ENCODE results near the gene AKAP5.

AKAP5 gene

DNA sequence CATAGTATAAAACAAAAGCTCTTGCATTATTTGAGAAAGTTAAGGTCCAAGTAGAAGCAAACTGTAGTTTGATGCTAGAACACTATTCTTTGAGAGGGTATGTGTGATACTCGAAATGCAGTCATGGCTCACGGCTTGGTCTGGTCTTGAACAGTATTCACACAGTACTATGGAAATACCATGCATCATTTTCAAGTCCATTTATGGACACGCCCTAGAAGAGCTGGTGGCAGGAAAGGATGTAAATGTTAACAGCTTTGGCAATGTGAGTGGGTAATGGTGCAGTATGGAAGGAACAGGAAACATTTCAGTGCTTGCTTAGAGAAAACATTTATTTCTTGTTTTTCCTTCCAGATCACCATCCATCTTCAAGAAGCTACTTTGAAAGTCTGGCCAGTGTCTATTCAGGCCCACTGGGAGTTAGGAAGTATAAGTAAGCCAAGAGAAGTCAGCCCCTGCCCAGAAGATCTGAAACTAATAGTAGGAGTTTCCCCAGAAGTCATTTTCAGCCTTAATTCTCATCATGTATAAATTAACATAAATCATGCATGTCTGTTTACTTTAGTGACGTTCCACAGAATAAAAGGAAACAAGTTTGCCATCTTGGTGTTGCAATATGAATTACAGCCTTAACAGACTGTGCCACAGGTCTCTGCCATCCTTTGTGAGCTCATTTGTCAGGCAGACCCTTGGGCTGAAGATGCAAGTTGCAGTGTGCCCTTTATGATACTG lies 5.7 kb upstream of the AKAP5 start:
- DNase-seq (ENCODE audit: low read depth), result no peak

DNA sequence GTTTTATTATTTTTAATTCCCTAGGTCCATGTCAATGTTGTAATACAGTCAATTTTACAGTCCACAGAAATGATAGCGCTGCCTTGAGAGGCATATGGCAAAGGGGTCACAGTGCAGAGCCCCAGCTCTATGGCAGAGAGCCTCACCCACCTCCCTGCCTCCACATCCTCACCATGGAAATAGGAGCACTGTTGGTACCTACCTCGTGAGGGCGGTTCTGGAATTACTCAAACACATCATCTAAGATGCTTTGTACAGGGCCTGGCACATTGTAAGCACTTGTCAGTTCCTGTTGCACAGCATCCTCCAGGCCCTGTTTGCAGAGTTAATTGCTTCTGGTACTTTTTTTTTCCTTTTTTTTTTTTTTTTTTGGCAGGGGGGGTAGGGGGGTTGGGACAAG lies 4.1 kb upstream of the AKAP5 start:
- no peak for DNase-seq (ENCODE audit: low read depth)

DNA sequence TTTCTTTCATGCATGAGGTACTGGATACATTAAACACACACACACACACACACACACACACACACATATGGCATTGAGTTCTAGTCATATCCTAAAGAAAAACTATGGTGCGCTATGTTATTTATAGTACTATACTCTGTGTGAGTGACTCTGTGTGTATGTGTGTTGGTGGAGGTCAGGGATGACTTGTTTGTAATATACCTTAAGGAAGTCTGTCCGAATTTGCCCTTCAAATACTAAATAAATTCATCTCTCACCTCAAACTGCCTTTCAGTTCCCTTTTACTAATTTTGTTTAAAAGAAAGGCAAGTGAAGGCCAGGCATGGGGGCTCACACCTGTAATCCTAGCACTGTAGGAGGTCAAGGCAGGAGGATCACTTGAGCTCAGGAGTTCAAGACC lies 2.1 kb upstream of the AKAP5 start:
- no peak for DNase-seq (ENCODE audit: low read depth)

DNA sequence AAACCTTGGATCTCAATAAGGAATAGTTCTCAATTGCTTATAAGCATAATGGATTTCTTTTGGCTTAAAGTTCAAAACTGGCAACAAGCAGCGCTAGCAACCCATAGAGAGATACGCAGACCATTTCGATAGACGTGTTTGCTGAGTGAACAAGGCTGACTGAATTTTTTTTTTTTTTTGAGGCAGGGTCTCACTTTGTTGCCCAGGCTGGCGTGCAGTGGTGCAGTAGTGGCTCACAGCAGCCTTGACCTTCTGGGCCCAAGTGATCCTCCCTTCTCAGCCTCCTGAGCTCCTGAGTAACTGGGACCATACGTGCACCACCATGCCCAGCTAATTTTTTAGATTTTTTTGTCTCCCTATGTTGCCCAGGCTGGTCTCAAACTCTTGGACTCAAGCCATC lies 1.4 kb upstream of the AKAP5 start:
- no peak for DNase-seq (ENCODE audit: low read depth)

DNA sequence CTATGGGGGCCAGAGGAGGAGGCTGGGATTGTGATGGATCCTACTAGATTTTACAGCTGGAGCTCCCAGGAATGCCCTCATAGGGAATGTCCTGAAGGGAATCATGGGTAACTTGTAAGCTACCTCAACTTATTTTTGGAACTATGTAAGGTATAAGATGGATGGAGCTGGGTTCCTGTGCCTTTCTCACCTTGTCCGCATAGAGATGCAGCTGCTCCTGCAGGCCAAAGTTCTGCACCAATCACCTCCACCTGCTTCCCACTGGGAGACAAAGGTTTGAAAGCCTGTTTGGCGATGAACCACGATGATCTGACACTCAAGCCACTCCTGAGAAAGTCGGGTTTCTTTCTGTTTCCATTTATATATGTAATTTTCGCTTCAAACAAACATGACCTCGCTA lies 648 bp upstream of the AKAP5 start:
- DNase-seq (ENCODE audit: low read depth), result no peak

DNA sequence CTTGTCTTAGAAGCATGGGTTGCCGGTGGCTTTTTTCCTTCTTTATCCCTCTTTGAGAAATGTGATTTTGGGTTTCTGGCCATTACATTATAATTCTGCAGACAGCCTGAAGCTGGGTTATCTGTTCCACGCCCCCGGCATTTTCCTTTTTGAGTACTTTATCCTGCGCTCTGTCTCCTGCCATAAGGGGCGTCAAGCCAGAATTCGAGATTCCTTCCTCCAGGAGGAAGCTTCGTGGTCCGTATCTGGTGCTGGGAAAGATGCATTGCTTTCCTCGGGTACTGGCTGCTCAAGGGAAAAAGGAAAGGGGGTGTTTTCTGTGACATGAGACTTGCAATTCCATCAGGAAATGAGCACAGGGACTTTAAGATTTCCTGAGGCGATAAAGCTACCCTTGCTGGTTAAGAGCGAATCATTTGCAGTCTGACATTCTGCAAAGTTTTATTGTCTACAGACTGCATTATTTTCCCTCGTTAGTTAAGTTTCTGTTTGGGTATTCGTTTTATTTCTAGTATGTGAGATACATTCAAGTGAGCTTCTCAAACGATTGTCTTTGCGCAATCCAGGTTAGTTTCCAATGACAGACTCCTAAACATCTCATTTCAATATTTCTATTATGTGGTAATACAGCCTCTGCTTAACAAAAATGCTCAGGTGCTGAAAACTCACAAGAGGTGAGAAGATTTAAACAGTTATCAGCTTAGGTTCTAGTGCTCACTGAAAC lies 694 bp downstream of the AKAP5 start:
- no peak for DNase-seq (ENCODE audit: low read depth)

DNA sequence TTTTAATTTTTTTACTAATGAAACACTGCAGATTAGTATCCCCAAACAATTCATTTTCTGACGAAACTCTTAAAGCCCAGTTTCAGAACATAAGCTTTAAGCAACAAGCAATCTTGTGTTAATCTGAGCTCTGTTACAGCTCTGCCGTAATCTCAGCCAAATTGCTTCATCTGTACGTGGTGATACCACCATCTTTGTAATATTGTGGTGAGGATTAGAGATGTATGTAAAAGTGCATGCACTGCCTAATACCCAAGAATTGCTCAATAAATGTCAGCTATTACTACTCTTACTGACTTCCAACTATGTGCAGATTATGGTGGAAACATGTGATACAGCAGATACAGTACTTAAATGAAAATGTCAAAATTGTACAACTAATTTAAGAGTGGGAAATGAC lies 1.8 kb downstream of the AKAP5 start:
- no peak for DNase-seq (ENCODE audit: low read depth)

DNA sequence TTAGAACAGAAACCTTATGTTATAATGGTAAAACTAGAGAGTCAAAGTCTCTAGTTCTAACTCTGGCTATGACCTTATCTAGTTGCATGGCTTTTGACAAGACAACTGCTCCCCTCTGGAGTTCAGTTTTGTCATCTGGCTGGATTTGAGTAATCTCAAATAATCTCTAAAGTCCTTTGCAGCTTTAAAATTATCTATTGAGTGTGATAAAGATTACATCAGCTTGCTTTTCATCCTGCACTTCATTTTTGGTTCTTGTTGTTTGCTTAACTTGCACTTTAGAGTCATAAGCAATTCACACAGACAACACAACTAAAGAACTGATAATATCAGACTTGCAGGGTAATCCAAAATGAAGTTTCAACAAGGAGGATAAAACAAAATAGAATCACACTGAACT lies 2.3 kb downstream of the AKAP5 start:
- DNase-seq (ENCODE audit: low read depth), result no peak

DNA sequence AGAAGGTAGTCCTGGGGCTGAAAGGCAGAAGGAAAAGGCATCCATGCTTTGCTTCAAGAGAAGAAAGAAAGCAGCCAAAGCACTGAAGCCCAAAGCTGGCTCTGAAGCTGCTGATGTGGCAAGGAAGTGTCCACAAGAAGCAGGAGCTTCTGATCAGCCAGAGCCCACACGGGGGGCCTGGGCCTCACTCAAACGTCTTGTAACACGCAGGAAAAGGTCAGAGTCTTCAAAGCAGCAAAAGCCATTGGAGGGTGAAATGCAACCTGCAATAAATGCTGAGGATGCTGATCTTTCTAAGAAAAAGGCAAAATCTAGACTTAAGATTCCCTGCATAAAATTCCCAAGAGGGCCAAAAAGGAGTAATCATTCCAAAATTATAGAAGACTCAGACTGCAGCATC lies 3.2 kb downstream of the AKAP5 start:
- no peak for DNase-seq (ENCODE audit: low read depth)

DNA sequence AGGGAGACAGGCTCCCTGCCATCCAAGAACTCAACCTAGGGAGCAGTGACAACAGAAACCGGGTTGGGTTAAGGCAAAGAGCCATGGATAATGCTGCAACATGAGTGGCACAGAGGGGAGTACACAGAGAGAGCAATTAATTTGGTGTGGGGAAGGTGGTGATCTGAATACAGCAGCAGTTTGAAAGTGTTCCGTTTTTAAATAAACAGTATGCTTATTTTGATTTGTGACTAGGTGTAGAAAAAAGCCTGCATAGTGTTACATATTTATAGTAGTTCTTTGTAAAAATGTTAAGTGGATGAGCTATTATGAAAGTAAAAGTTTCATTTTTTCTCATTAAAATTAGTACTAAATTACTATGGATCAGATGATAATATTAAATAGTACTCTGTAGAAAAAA lies 8.7 kb downstream of the AKAP5 start:
- no peak for DNase-seq (ENCODE audit: low read depth)

DNA sequence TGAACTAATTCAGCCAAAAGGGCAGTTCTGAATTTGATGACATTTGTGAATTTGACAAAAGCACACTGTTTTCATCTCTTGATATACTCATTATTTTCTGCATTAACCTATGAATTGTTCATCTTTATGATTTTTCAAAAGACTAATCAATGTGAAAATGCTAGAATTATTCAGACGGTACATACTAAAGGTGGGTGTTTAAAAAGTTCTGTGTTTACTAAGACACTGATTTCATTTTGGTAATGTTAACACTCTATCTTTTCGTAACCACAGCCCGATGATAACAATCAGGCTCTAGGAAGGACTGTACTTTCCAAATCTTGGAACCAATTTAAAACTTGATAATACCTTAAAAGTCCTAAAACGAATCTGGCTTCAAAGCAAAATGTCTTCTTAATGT lies 9.4 kb downstream of the AKAP5 start:
- no peak for DNase-seq (ENCODE audit: low read depth)

DNA sequence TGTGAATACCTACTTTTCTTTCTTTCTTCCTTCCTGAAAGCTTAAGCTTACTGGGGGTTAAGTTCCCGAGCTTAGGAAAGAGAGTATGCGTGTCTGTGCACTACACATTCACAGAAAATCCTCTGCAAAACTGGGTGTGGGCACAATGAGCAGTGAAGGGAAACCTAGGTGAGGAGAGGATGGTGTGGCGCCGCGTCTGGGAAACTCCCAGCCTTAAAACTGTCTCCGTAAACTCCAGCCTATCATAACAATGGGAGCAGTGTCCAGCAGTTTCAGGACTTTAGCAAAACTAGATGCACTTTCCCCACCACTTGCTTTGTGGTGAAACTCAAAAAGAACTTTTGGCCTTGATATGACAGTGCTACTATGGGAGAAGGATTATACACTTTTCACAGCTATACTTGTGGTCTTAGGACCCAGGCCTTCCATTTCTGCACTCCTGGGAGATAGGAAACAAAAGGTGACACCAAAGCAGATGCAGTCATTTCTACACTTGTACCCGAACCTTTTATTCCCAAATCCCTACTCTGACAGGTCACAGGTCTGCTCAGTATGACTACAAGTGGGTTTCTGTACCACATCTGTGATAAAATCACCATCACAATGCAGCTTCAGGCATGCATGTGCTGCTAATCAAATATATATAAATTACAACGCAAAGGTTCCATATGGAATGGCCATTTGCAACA lies 10.4 kb downstream of the AKAP5 start:
- no peak for DNase-seq (ENCODE audit: low read depth)

DNA sequence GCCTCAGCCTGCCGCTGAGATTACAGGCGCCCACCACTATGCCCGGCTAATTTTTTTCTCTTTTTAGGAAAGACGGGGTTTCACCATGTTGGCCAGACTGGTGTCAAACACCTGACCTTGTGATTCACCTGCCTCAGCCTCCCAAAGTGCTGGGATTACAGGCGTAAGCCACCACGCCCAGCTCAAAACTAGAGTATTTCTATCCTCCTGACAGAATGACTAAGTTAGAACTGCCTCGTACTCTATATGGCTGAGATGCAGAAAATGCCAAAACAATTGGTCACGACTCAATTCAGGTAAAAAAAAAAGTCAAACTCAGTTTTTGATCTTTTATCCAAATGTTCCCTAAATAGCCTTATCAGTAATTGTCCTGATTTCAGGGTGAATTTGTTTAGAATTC lies 11.1 kb downstream of the AKAP5 start:
- DNase-seq (ENCODE audit: low read depth), result no peak

DNA sequence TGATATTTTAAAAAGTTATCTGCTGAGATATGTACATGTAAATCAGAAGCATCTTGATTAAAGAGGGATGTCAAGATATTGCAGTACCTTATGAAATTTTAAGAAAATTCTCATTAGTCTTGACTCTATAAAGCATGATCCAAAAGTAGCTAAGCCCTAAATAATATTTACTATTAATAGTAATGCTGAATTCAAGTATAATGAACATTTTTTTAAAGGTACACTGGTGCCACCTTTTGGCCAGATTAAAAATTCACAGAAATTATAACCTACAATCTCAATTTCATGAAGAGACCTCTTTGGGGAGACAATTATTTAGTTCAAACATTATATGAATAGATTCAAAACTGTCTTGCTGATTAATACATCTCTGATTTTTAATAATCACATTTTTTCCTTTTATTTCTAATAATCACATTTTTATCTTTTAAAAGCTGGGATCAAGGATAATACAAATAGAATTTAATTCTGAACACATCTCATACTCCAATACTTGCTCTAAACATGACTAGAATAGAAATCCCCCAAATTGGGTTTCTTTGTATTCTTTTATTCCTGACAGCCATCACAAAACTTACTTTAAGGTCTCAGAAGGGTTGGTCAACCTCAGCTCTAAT lies 13.4 kb downstream of the AKAP5 start:
- no peak for DNase-seq (ENCODE audit: low read depth)

DNA sequence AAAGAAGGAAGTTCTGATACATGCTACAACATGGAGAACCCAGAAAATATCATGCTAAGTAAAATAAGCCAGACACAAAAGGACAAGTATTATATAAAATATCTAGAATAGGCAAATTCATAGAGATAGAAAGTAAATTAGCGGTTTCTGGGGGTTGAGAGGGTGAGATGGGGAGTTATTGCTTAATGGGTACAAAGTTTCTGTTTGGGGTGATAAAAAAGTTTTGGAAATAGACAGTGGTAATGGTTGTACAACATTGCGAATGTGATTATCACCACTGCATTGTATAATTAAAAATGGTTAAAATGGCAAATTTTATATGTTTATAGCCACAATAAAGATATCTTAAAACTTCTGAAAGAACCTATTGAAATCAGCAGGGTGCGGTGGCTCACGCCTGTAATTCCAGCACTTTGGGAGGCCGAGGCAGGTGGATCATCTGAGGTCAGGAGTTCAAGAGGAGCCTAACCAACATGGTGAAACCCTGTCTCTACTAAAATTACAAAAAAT lies 23.3 kb downstream of the AKAP5 start:
- DNase-seq (ENCODE audit: low read depth), result no peak

DNA sequence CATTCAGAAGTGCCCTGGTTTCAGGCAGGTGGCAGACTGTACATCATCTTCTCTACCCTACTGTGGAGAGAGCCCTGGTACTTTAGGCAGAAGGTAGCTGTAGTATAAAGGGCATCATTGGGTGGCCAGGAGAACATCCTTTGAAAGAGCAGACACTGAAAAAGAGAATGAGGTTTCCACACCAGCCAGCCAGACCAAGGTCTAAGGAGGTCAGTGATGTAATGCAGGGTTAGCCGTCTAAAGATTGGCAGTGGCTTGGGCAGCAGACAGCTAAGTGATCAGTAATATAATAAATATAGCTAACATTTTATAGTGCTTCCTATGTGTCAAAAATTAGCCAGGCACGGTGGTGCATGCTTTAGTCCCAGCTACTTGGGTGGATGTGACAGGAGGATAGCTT lies 26.3 kb downstream of the AKAP5 start:
- DNase-seq (ENCODE audit: low read depth), result no peak

DNA sequence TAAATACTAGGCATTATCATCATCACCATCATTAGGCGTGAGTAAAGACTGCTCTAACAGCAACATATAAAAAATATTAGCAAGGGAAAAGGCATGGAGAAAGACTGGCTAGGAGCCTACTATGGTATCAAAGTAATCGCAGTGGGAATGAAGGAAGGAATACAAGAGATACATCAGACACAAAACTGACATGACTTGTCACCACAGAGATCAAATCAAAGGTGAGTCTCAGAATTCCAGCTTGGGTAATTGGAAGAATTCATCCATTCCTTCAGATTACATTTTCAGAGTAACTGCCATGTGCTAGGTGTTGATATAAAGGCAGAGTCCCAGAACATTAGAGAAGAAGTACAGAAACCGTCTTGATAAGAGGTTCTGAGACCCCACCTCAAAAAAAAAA lies 28.2 kb downstream of the AKAP5 start:
- no peak for DNase-seq (ENCODE audit: low read depth)

DNA sequence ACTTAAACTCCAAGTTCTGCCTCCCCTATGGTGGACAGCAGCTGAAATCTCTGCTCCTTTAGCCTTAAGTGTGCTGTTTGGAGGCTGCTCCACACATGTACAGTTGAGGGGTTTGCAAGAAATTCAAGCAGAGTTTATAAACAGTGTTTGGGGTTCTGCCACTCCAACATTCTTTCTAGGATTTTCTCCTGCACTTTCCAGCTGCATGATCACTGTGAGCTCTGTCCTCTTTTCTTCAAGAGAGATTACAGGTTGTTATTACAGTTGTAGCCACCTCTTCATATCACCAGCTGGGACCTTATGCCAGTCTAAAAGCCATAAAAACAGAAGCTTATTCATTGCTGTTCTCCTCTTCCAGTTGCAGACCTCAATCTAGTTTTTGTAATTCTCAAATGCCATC lies 30.0 kb downstream of the AKAP5 start:
- DNase-seq (ENCODE audit: low read depth), result no peak

DNA sequence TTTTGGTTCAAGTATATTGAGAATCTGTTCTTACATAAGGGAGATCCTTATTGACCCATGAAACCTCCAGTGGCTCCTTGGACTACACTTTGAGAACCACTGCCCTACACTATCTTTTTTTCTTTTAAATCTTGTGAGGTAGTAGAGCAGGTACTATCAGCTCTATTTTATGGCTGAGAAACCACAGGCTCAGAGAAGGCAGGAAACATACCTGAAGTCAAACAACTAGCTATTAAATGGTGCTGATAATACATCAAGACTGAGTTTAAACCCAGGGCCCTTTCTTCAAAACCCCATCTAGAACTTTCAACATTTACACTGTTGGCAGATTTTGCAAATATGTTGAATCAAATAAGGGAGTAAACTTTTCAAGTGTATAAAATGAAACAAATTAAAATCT lies 31.5 kb downstream of the AKAP5 start:
- DNase-seq (ENCODE audit: low read depth), result no peak

DNA sequence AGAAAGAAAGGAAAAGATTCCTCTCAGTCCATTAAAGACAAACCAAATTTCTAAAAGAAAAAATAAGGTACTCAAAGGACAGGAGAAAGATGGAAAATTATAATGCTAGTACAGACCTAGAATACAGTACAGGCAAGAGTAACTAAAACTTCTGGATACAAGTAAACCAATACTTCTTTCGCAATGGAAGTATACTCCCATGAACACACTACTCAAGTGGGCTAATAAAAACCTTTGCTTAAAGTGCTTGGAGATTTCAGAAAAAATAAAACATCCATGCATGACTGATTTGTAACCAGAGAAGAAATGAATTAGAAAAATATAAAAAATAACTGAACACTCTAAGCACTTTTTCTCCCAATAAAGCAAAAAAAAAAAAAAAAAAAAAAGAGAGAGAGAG lies 34.8 kb downstream of the AKAP5 start:
- DNase-seq (ENCODE audit: low read depth), result no peak

DNA sequence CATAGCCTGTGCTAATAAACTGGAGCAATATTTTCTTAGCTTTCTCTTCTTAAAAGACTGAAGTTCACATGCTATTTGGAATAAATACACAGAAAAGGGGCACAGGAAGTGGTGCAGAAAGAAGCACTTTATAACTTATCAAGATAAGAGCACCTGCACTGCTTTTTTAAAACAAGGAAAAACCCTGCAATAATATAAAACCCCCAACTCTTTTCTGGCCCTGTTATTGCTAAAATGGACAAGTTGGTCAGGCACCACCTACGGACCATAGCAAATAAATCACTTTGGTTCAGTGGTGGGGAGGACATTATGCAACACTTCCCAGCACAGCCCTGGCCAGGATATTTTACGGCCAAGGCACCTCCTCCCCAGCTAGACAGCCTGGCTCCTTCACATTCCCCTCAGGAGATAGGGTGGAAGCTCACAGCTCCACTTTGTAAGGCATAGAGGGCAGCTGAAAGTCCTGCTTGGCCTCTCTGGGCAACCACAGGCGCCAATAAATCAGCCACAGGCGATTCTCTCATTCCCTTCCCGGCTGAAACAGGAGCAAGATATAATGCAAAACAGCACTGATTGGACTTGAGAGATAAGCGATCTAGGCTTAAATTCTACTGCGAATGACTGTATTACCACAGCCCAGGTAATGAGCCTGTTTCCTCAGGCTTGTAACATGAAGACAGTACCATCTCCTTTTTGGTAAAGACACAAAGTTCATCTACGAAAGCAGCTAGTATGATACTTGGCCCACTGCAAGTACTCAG lies 36.3 kb downstream of the AKAP5 start:
- DNase-seq (ENCODE audit: low read depth), result no peak

DNA sequence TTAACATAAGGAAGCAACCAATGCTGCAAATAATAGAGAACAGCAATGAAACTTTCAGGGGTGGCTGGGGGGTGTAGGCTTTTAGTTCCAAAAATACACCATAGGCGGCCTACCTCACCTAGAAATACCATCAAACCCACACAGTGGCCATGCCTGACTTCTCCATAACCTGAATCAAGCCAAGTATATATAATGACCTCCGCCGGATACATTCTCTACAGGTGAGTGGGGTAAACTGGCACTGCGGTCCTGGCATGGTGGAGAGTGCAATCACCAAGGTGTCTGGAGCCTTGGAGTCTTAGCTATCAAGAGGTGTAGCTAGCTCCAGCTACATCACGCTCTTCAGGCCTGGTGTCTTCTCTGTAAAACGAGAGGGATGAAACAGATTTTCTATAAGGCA lies 37.2 kb downstream of the AKAP5 start:
- peak; percentile 4 for DNase-seq (ENCODE audit: low read depth)
